Body of pancreas (tissue), 4 donors: Measurements from ENCODE around the gene FBXW8.

Experiments used
- POLR2A ChIP-seq, 3 donors: fragments of 450-650 bp; IDR thresholded peaks; one replicate each; pipeline ENCODE4 v1.6.1; 2016; ENCODE audit warnings: antibody characterized with exemption in 3 of 3, mild to moderate bottlenecking in 2 of 3
- TF ChIP-seq, protein P1 (sequence below), 7 experiments: fragments of 450-650 bp in 4 of 7; fragments of 200-600 bp in 3 of 7; sonication (generic) in 3 of 7; IDR thresholded peaks; one replicate each; pipeline ENCODE4 v1.5.1; 2016 to 2019; ENCODE audit warnings: antibody characterized with exemption in 7 of 7

DNA sequence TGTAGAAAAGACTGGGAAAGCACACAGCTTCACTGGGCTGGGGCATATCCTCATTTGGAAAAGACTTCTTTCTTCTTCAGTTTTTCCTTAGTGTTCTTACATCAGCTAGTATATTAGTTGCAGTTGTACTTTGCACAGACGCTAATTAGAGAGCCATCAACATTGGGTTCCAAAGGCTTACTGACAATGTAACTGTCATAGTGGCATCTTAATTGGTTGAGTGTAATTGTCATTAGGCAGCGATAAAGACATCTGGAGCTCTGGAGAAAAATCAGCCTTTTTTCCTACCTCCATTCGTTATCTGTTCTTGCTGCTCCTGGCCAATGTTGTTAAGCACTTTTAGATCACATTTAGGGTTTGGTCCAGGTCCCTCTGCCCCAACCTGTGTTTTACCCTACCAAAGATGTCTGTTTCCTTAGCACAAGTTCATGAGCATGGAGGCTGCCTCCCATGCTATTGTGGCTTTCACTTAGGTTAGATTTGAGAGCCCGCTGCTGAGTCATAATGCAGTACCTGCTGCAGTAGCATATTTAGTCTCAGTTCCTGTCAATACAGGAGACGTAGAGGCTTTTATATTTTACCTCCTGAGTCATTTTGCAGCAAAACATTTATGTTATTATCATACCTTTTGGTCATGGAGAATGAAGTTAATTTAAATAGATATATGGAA is 49.2 kb downstream of the FBXW8 start:
- TF ChIP-seq, protein P1, sequence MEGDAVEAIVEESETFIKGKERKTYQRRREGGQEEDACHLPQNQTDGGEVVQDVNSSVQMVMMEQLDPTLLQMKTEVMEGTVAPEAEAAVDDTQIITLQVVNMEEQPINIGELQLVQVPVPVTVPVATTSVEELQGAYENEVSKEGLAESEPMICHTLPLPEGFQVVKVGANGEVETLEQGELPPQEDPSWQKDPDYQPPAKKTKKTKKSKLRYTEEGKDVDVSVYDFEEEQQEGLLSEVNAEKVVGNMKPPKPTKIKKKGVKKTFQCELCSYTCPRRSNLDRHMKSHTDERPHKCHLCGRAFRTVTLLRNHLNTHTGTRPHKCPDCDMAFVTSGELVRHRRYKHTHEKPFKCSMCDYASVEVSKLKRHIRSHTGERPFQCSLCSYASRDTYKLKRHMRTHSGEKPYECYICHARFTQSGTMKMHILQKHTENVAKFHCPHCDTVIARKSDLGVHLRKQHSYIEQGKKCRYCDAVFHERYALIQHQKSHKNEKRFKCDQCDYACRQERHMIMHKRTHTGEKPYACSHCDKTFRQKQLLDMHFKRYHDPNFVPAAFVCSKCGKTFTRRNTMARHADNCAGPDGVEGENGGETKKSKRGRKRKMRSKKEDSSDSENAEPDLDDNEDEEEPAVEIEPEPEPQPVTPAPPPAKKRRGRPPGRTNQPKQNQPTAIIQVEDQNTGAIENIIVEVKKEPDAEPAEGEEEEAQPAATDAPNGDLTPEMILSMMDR (IDR thresholded peaks at IDR 0.05), result no peak
- no peak for TF ChIP-seq POLR2A (IDR thresholded peaks at IDR 0.05)
